Dendritic cell treated with granulocyte-macrophage colony-stimulating factor and Interleukin-4, amounts not matched to agents 40 ng/mL and 50 ng/mL, for 4 days (primary cell): ENCODE measurements around the gene EID2B.

Source experiments
- H3K27ac Mint-ChIP-seq: one replicate; pipeline ENCODE4 v1.8.0; 2022; ENCODE audit warnings: mild to moderate bottlenecking, mixed read lengths
- H3K27me3 Mint-ChIP-seq: one replicate; pipeline ENCODE4 v1.8.0; 2022; ENCODE audit warnings: mild to moderate bottlenecking, mixed read lengths
- H3K36me3 Mint-ChIP-seq: one replicate; pipeline ENCODE4 v1.8.0; 2022; ENCODE audit warnings: low read depth, mixed read lengths
- H3K4me1 Mint-ChIP-seq: one replicate; pipeline ENCODE4 v1.8.0; 2022; ENCODE audit warnings: low read depth, mixed read lengths
- H3K4me3 Mint-ChIP-seq: one replicate; pipeline ENCODE4 v1.8.0; 2022; ENCODE audit warnings: mild to moderate bottlenecking, moderate library complexity, mixed read lengths
- H3K9me3 Mint-ChIP-seq: one replicate; pipeline ENCODE4 v1.8.0; 2022; ENCODE audit warnings: mixed read lengths
- intact Hi-C: fragments of 100-400 bp; cut with micrococcal nuclease; formaldehyde crosslinking; loops from one replicate; pipeline ENCODE4 v1.15.0; 2022

EID2B gene

GRCh38 chr19:39532233-39533002 is at the start of gene EID2B:
Gene EID2B (minus strand): TSS chr19:39532852. CDS start chr19:39532802, 50 bp downstream.
- Mint-ChIP-seq H3K36me3 (no peaks in the 10 kb centered on the region), H3K27me3 (no peaks in the 10 kb centered on the region), H3K9me3 (no peaks in the 10 kb centered on the region), H3K27ac (peak within 1 kb of the TSS; percentile 83), H3K4me3 (peak within 1 kb of the TSS; percentile 90), H3K4me1 (peaks cover 20% of the 10 kb centered on the region)
- intact Hi-C loops = loop anchor here (1.0 to 2.0 kb wide), 3 partner anchors 34 to 88 kb away; partner anchors contain the start of genes DLL3 and SUPT5H

GRCh38 chr19:39582442-39582841 is 49.8 kb upstream of the EID2B start:
- intact Hi-C loops = no loop called here
- H3K9me3 Mint-ChIP-seq = peaks cover 11% of the 10 kb centered on the region
- peaks cover 11% of the 10 kb centered on the region for H3K27me3 Mint-ChIP-seq
- H3K4me1 Mint-ChIP-seq = no peaks in the 10 kb centered on the region
- no peak overlapping the region for H3K27ac Mint-ChIP-seq
- no peak overlapping the region for H3K4me3 Mint-ChIP-seq
- H3K36me3 Mint-ChIP-seq = no peaks in the 10 kb centered on the region

GRCh38 chr19:39568604-39569003 is 36.0 kb upstream of the EID2B start:
- Mint-ChIP-seq H3K27me3 (peaks cover 23% of the 10 kb centered on the region), H3K9me3 (peaks cover 7% of the 10 kb centered on the region), H3K27ac (no peak overlapping the region), H3K36me3 (no peaks in the 10 kb centered on the region), H3K4me3 (no peak overlapping the region), H3K4me1 (peaks cover 5% of the 10 kb centered on the region)
- intact Hi-C loops = no loop called here

- Mint-ChIP-seq H3K36me3 (no peaks in the 10 kb centered on the region), H3K4me1 (peaks cover 5% of the 10 kb centered on the region), H3K27ac (no peak overlapping the region), H3K9me3 (no peaks in the 10 kb centered on the region), H3K27me3 (peaks cover 25% of the 10 kb centered on the region), H3K4me3 (no peak overlapping the region)
- intact Hi-C loops = no loop called here
Observed at GRCh38 chr19:39566064-39566463, 33.4 kb upstream of the EID2B start.

- Mint-ChIP-seq H3K36me3 (no peaks in the 10 kb centered on the region), H3K27me3 (peaks cover 24% of the 10 kb centered on the region), H3K27ac (no peak overlapping the region), H3K4me3 (no peak overlapping the region), H3K4me1 (peaks cover 18% of the 10 kb centered on the region), H3K9me3 (no peaks in the 10 kb centered on the region)
- intact Hi-C loops = no loop called here
Observed at GRCh38 chr19:39563408-39563807, 30.8 kb upstream of the EID2B start.

- Mint-ChIP-seq H3K27ac (peak overlapping the region; percentile 54), H3K4me3 (no peak overlapping the region), H3K27me3 (peaks cover 18% of the 10 kb centered on the region), H3K4me1 (peaks cover 48% of the 10 kb centered on the region), H3K36me3 (no peaks in the 10 kb centered on the region), H3K9me3 (no peaks in the 10 kb centered on the region)
- intact Hi-C loops = loop anchor here (10.0 kb wide), 2 partner anchors 206 to 286 kb away; partner anchors contain the start of gene FBL
Observed at GRCh38 chr19:39558624-39559117, 26.0 kb upstream of the EID2B start.

- no peaks in the 10 kb centered on the region for H3K36me3 Mint-ChIP-seq
- H3K4me3 Mint-ChIP-seq = peak overlapping the region; percentile 55
- H3K27me3 Mint-ChIP-seq = peaks cover 21% of the 10 kb centered on the region
- no peaks in the 10 kb centered on the region for H3K9me3 Mint-ChIP-seq
- peak overlapping the region; percentile 54 for H3K27ac Mint-ChIP-seq
- peaks cover 54% of the 10 kb centered on the region for H3K4me1 Mint-ChIP-seq
- intact Hi-C loops = loop anchor here (10.0 kb wide), 2 partner anchors 207 to 287 kb away; partner anchors contain the start of gene FBL
Observed at GRCh38 chr19:39557811-39558623, 25.4 kb upstream of the EID2B start.

- intact Hi-C loops = loop anchor here (10.0 kb wide), 2 partner anchors 209 to 289 kb away; partner anchors contain the start of gene FBL
- no peaks in the 10 kb centered on the region for H3K36me3 Mint-ChIP-seq
- H3K4me1 Mint-ChIP-seq = peaks cover 70% of the 10 kb centered on the region
- H3K27me3 Mint-ChIP-seq = peaks cover 14% of the 10 kb centered on the region
- no peak overlapping the region for H3K27ac Mint-ChIP-seq
- no peak overlapping the region for H3K4me3 Mint-ChIP-seq
- no peaks in the 10 kb centered on the region for H3K9me3 Mint-ChIP-seq
Observed at GRCh38 chr19:39555883-39556282, 23.2 kb upstream of the EID2B start.

GRCh38 chr19:39554701-39555311 is 22.2 kb upstream of the EID2B start:
- peaks cover 11% of the 10 kb centered on the region for H3K27me3 Mint-ChIP-seq
- no peaks in the 10 kb centered on the region for H3K9me3 Mint-ChIP-seq
- intact Hi-C loops = loop anchor here (10.0 kb wide), 2 partner anchors 210 to 290 kb away; partner anchors contain the start of gene FBL
- H3K4me1 Mint-ChIP-seq = peaks cover 70% of the 10 kb centered on the region
- H3K4me3 Mint-ChIP-seq = no peak overlapping the region
- no peak overlapping the region for H3K27ac Mint-ChIP-seq
- no peaks in the 10 kb centered on the region for H3K36me3 Mint-ChIP-seq

GRCh38 chr19:39553082-39553652 is 20.5 kb upstream of the EID2B start:
- intact Hi-C loops = loop anchor here (2.0 to 10.0 kb wide), 3 partner anchors 74 to 292 kb away; partner anchors contain the start of gene FBL
- Mint-ChIP-seq H3K9me3 (no peaks in the 10 kb centered on the region), H3K4me3 (no peak overlapping the region), H3K27ac (peak overlapping the region; percentile 58), H3K4me1 (peaks cover 54% of the 10 kb centered on the region), H3K27me3 (peaks cover 9% of the 10 kb centered on the region), H3K36me3 (no peaks in the 10 kb centered on the region)

GRCh38 chr19:39550197-39550596 is 17.5 kb upstream of the EID2B start:
- intact Hi-C loops = loop anchor here (10.0 kb wide), 2 partner anchors 215 to 295 kb away; partner anchors contain the start of gene FBL
- no peak overlapping the region for H3K27ac Mint-ChIP-seq

GRCh38 chr19:39546599-39546998 is 13.9 kb upstream of the EID2B start:
- Mint-ChIP-seq H3K4me3 (no peak overlapping the region), H3K27me3 (peaks cover 14% of the 10 kb centered on the region), H3K9me3 (no peaks in the 10 kb centered on the region), H3K36me3 (no peaks in the 10 kb centered on the region), H3K27ac (no peak overlapping the region), H3K4me1 (peaks cover 7% of the 10 kb centered on the region)
- intact Hi-C loops = no loop called here

More at GRCh38 chr19:39550197-39550596, 17.5 kb upstream of the EID2B start:
- H3K9me3 Mint-ChIP-seq = no peaks in the 10 kb centered on the region
- no peaks in the 10 kb centered on the region for H3K36me3 Mint-ChIP-seq
- no peak overlapping the region for H3K4me3 Mint-ChIP-seq
- H3K27me3 Mint-ChIP-seq = peaks cover 16% of the 10 kb centered on the region
- peaks cover 30% of the 10 kb centered on the region for H3K4me1 Mint-ChIP-seq

- H3K36me3 Mint-ChIP-seq = peaks cover 3% of the 10 kb centered on the region
- intact Hi-C loops = no loop called here
- peaks cover 13% of the 10 kb centered on the region for H3K4me1 Mint-ChIP-seq
- H3K27me3 Mint-ChIP-seq = peaks cover 11% of the 10 kb centered on the region
- H3K9me3 Mint-ChIP-seq = no peaks in the 10 kb centered on the region
- H3K4me3 Mint-ChIP-seq = no peak overlapping the region
- no peak overlapping the region for H3K27ac Mint-ChIP-seq
Observed at GRCh38 chr19:39544911-39545310, 12.3 kb upstream of the EID2B start.
